HepG2 (cell line): ENCODE measurements around the gene SIRT5. TPM values are rescaled to one million over a fixed set of nuclear protein-coding genes. Genes with fewer than 3 reads are reported as not detected.

ENCODE experiments used
- BCL6 ChIP-seq: IDR thresholded peaks from 2 replicates; pipeline ENCODE4 v1.6.1; 2016; ENCODE audit warnings: missing genetic modification reagents, missing compliant biosample characterization
- CBX2 ChIP-seq, 2 experiments: fragments of 200-600 bp in 1 of 2; sonication (generic); formaldehyde crosslinking in 1 of 2; IDR thresholded peaks; 2 replicates each; pipeline versions ENCODE4 v1.7.0 to v1.8.1; 2018 to 2022; ENCODE audit warnings: low read depth in 2 of 2, low read length in 1 of 2, mild to moderate bottlenecking in 1 of 2, missing genetic modification reagents in 1 of 2
- CCDC6 ChIP-seq: sonication (generic); formaldehyde crosslinking; IDR thresholded peaks from 2 replicates; pipeline ENCODE4 v1.8.1; 2022; ENCODE audit warnings: mild to moderate bottlenecking, missing genetic modification reagents, moderate library complexity
- GLI4 ChIP-seq: sonication (generic); formaldehyde crosslinking; IDR thresholded peaks from 2 replicates; pipeline ENCODE4 v1.5.1; 2020; ENCODE audit warnings: missing genetic modification reagents, mild to moderate bottlenecking, moderate library complexity, borderline replicate concordance
- HOXA5 ChIP-seq: sonication (generic); formaldehyde crosslinking; IDR thresholded peaks from 2 replicates; pipeline ENCODE4 v1.4.0; 2020; ENCODE audit warnings: missing genetic modification reagents
- KLF11 ChIP-seq: IDR thresholded peaks from 2 replicates; pipeline ENCODE4 v1.6.1; 2016; ENCODE audit warnings: missing compliant biosample characterization
- NPAS2 ChIP-seq: sonication (generic); formaldehyde crosslinking; IDR thresholded peaks from 2 replicates; pipeline ENCODE4 v1.8.0; 2022; ENCODE audit warnings: mild to moderate bottlenecking, missing genetic modification reagents, borderline replicate concordance
- PITX1 ChIP-seq: sonication (generic); formaldehyde crosslinking; IDR thresholded peaks from 2 replicates; pipeline ENCODE4 v1.5.1; 2020; ENCODE audit warnings: mild to moderate bottlenecking, missing genetic modification reagents
- PLRG1 ChIP-seq: fragments of 450-650 bp; conservative IDR thresholded peaks from 2 replicates; pipeline ENCODE4 v1.6.1; 2016
- PRDM4 ChIP-seq: sonication (generic); formaldehyde crosslinking; IDR thresholded peaks from 2 replicates; pipeline ENCODE4 v1.9.0; 2021; ENCODE audit warnings: missing genetic modification reagents, borderline replicate concordance
- SMAD1 ChIP-seq: sonication (generic); formaldehyde crosslinking; IDR thresholded peaks from 2 replicates; pipeline ENCODE4 v1.4.0; 2020; ENCODE audit warnings: missing genetic modification reagents, low read depth, mild to moderate bottlenecking, borderline replicate concordance
- SP5 ChIP-seq: IDR thresholded peaks from 2 replicates; pipeline ENCODE4 v1.6.1; 2016; ENCODE audit warnings: low read depth, borderline replicate concordance
- TAF1 ChIP-seq: sonication (generic); formaldehyde crosslinking; IDR thresholded peaks from 2 replicates; pipeline ENCODE4 v1.4.0; 2020; ENCODE audit warnings: missing genetic modification reagents
- THAP9 ChIP-seq: sonication (generic); formaldehyde crosslinking; IDR thresholded peaks from 2 replicates; pipeline ENCODE4; 2020; ENCODE audit warnings: missing genetic modification reagents, mild to moderate bottlenecking, borderline replicate concordance
- XBP1 ChIP-seq: sonication (generic); formaldehyde crosslinking; IDR thresholded peaks from 2 replicates; pipeline ENCODE4 v1.5.0; 2020; ENCODE audit warnings: missing genetic modification reagents
- ZHX1 ChIP-seq: sonication (generic); formaldehyde crosslinking; IDR thresholded peaks from 2 replicates; pipeline ENCODE4 v1.8.1; 2022; ENCODE audit warnings: low read depth, mild to moderate bottlenecking, missing genetic modification reagents
- ZNF138 ChIP-seq: sonication (generic); formaldehyde crosslinking; IDR thresholded peaks from 2 replicates; pipeline ENCODE4 v1.5.0; 2020; ENCODE audit warnings: mild to moderate bottlenecking, low read depth, missing genetic modification reagents
- ZNF513 ChIP-seq: sonication (generic); formaldehyde crosslinking; conservative IDR thresholded peaks from 2 replicates; pipeline ENCODE4 v1.5.0; 2020; ENCODE audit warnings: missing genetic modification reagents
- ZNF891 ChIP-seq: sonication (generic); formaldehyde crosslinking; IDR thresholded peaks from 2 replicates; pipeline ENCODE4 v1.5.0; 2020; ENCODE audit warnings: mild to moderate bottlenecking, missing genetic modification reagents
- polyA plus RNA-seq, 8 experiments: library from polyadenylated mRNA; depleted of rRNA in 3 of 8; stranded (reverse) in 7 of 8; unstranded in 1 of 8; fragments of >200 nt; fragmentation: Illumina TruSeq in 4 of 8; extraction: Trizol in 4 of 8; gene quantifications; 2 replicates each; pipeline versions ENCODE4 v1.2.1 to v1.2.3, GENCODE V29; 2011 to 2016; ENCODE audit warnings: low read depth in 4 of 8, missing spikeins in 1 of 8, mixed read lengths in 1 of 8; ENCODE audit not compliant: insufficient read depth in 1 of 8
- total RNA-seq, 5 experiments: library from RNA; depleted of rRNA; stranded (reverse); fragments of >200 nt; fragmentation: Illumina TruSeq; extraction: Trizol; gene quantifications; 2 replicates each; pipeline ENCODE4 v1.2.3, GENCODE V29; 2016; ENCODE audit warnings: low read depth in 1 of 5

The SIRT5 gene
- total and polyA plus RNA-seq, 2 of the 13 experiments (the other 11 are each of a cell fraction or from before 2014, with no cell fraction given) = 14.1 to 16.6 TPM

- TF ChIP-seq ZHX1 (CRISPR knock-in tag) (peak; percentile 95), PITX1 (CRISPR knock-in tag) (peak; percentile 85), SMAD1 (CRISPR knock-in tag) (peak; percentile 99; the same call in 1 of the 2 replicates), NPAS2 (CRISPR knock-in tag) (peak; percentile 36; the same call in 1 of the 2 replicates), PLRG1 (no peak), SP5 (peak; percentile 90), CCDC6 (CRISPR knock-in tag) (peak; percentile 96), BCL6 (CRISPR knock-in tag) (peak; percentile 83), XBP1 (peak; percentile 83), ZNF513 (CRISPR knock-in tag) (peak; percentile 31; the same call in 1 of the 2 replicates), TAF1 (CRISPR knock-in tag) (peak; percentile 100), ZNF138 (peak; percentile 95), KLF11 (CRISPR knock-in tag) (peak; percentile 78), GLI4 (CRISPR knock-in tag) (peak; percentile 94; the same call in 1 of the 2 replicates), CBX2 (IDR thresholded peaks at IDR 0.05; ENCODE audit: low read depth, low read length) (no peak), CBX2 (CRISPR knock-in tag; IDR thresholded peaks at IDR 0.05; ENCODE audit: low read depth) (peak; percentile 86; the same call in 1 of the 2 replicates), THAP9 (peak; percentile 97), ZNF891 (peak; percentile 99), PRDM4 (CRISPR knock-in tag) (peak; percentile 77; the same call in 1 of the 2 replicates), HOXA5 (CRISPR knock-in tag) (peak; percentile 97)
These were observed 40.8 kb downstream of the SIRT5 start, which contains the start of gene NOL7 (continued) for GRCh38 chr6:13614926-13615791.
